Activated CD8-positive, alpha-beta T cell treated with anti-CD3 and anti-CD28 coated beads for 36 hours (primary cell): ENCODE data around the gene NRXN3. TPM values are rescaled to one million over a fixed set of nuclear protein-coding genes. Genes with fewer than 3 reads are reported as not detected.

Experiments
- ATAC-seq: fragments of 200-7000 bp; cut with Tn5 transposase; one replicate; pipeline ENCODE4 v1.10.0; 2021; ENCODE audit warnings: mild to moderate bottlenecking, moderate library complexity
- CTCF ChIA-PET: fragments of 350-600 bp; sonication (Branson Sonifier 250); formaldehyde crosslinking; loops from one replicate; lab custom pipeline; 2021; ENCODE audit warnings: antibody characterized with exemption; lab: Charles Lee
- POLR2A ChIA-PET: fragments of 350-600 bp; sonication (Branson Sonifier 250); formaldehyde crosslinking; loops from one replicate; lab custom pipeline; 2021; ENCODE audit warnings: antibody characterized with exemption; lab: Charles Lee
- DNase-seq: peaks from one replicate; pipeline ENCODE4 v3.0.0-alpha.2; 2020
- H3K27ac Mint-ChIP-seq: one replicate; pipeline ENCODE4 v1.8.0; 2021; ENCODE audit warnings: mild to moderate bottlenecking, mixed read lengths
- H3K27me3 Mint-ChIP-seq: one replicate; pipeline ENCODE4 v1.8.0; 2021; ENCODE audit warnings: mixed read lengths
- H3K36me3 Mint-ChIP-seq: one replicate; pipeline ENCODE4 v1.8.0; 2021; ENCODE audit warnings: low read depth, mixed read lengths
- H3K4me1 Mint-ChIP-seq: one replicate; pipeline ENCODE4 v1.8.0; 2021; ENCODE audit warnings: low read depth, mixed read lengths
- H3K4me3 Mint-ChIP-seq: one replicate; pipeline ENCODE4 v1.8.0; 2021; ENCODE audit warnings: mild to moderate bottlenecking, moderate library complexity, mixed read lengths
- H3K9me3 Mint-ChIP-seq: one replicate; pipeline ENCODE4 v1.8.0; 2021; ENCODE audit warnings: mixed read lengths
- intact Hi-C: fragments of 100-400 bp; cut with micrococcal nuclease; formaldehyde crosslinking; loops from one replicate; pipeline ENCODE4 v1.10.0; 2022
- total RNA-seq, 2 experiments: library from RNA; stranded (reverse); gene quantifications; one replicate each; pipeline ENCODE4 v1.2.3, GENCODE V29; 2021
- TF ChIP-seq, protein P1 (sequence below): fragments of 200-600 bp; IDR thresholded peaks from one replicate; pipeline ENCODE4 v1.8.0; 2022; ENCODE audit warnings: antibody characterized with exemption, mild to moderate bottlenecking

Gene NRXN3
- total RNA-seq, 2 experiments from 2014 or later, result not detected

DNA sequence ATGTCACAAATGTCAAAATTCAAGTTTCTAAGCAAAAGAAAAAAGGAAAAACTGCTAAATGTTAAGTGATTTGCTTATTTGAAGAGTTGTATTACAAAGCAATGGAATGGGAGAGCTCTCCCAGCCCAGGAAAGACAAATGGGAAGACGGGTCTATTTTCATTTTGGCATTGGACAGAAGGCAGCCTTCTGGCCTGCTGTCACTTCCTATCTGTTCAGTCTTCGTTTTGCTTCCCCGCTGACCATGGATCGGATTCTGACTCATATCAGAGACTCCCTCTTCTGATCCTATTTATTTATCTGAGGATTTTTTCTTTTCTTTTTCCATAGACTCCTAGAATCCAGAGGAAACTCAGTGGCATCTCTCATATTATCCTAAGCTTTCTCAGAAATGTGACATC lies 1406.3 kb downstream of the NRXN3 start:
- no peak overlapping the region for H3K27ac Mint-ChIP-seq
- POLR2A ChIA-PET, result interaction anchor here (0.6 kb wide), 1 partner anchor 1252 kb away, joined by 4 read pairs; no protein-coding TSS in a partner anchor
- H3K36me3 Mint-ChIP-seq, result no peaks in the 10 kb centered on the region
- TF ChIP-seq, protein P1, sequence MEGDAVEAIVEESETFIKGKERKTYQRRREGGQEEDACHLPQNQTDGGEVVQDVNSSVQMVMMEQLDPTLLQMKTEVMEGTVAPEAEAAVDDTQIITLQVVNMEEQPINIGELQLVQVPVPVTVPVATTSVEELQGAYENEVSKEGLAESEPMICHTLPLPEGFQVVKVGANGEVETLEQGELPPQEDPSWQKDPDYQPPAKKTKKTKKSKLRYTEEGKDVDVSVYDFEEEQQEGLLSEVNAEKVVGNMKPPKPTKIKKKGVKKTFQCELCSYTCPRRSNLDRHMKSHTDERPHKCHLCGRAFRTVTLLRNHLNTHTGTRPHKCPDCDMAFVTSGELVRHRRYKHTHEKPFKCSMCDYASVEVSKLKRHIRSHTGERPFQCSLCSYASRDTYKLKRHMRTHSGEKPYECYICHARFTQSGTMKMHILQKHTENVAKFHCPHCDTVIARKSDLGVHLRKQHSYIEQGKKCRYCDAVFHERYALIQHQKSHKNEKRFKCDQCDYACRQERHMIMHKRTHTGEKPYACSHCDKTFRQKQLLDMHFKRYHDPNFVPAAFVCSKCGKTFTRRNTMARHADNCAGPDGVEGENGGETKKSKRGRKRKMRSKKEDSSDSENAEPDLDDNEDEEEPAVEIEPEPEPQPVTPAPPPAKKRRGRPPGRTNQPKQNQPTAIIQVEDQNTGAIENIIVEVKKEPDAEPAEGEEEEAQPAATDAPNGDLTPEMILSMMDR, result no peak
- no peaks in the 10 kb centered on the region for H3K9me3 Mint-ChIP-seq
- no peaks in the 10 kb centered on the region for H3K27me3 Mint-ChIP-seq
- CTCF ChIA-PET, result no interaction called here
- H3K4me3 Mint-ChIP-seq, result no peak overlapping the region
- DNase-seq (no peak), ATAC-seq (no peak)
- intact Hi-C loops, result no loop called here
- H3K4me1 Mint-ChIP-seq, result no peaks in the 10 kb centered on the region

DNA sequence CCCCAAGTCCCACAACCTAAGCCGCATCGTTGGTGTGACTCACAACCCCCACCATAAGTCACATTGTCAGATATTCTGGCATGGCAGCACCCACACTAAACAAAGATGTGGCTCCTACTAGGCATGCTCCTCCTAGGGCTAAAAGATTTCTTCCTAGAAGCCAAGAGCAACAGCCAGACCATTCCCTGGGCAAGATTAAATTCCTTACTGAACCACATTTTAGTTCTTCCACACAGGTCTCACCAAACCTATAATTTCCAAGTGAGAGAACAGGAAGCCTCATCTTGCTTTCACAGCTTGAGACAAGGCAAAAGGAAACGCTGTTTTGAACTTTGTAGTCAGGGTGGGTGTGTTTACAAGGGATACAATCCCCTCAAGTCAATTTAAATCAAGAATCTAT lies 1408.3 kb downstream of the NRXN3 start:
- H3K4me3 Mint-ChIP-seq, result no peak overlapping the region
- H3K27me3 Mint-ChIP-seq, result no peaks in the 10 kb centered on the region
- no peaks in the 10 kb centered on the region for H3K4me1 Mint-ChIP-seq
- no peak overlapping the region for H3K27ac Mint-ChIP-seq
- H3K36me3 Mint-ChIP-seq, result no peaks in the 10 kb centered on the region
- POLR2A ChIA-PET, result no interaction called here
- H3K9me3 Mint-ChIP-seq, result no peaks in the 10 kb centered on the region
- no peak for ATAC-seq
- CTCF ChIA-PET, result no interaction called here
- intact Hi-C loops, result no loop called here
- TF ChIP-seq, protein P1, result no peak
- no peak for DNase-seq

DNA sequence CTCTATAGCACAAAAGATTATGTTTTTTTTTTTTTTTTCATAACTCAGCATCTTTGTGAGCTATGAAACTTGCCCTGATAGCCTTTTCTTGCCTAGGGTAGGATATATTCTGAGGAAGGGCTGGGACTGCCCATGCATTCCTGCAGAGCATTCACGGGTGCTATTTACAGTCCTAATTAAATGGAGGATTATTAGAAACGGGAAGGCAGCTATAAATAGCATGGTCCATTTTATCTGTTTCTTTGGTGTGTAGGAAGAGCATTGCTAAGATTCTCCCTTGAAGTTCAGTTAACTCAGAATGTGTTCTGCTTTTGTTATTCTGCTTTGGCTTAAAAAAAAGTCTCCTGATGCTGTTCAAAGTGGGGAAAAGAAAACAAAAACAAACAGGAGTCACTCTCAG lies 1410.2 kb downstream of the NRXN3 start:
- DNase-seq, result no peak
- ATAC-seq, result no peak
- Mint-ChIP-seq H3K27me3 (no peaks in the 10 kb centered on the region), H3K9me3 (no peaks in the 10 kb centered on the region), H3K27ac (no peak overlapping the region), H3K4me3 (no peak overlapping the region), H3K4me1 (no peaks in the 10 kb centered on the region), H3K36me3 (no peaks in the 10 kb centered on the region)
- intact Hi-C loops, result no loop called here
- TF ChIP-seq, protein P1, result no peak
- POLR2A ChIA-PET, result no interaction called here
- CTCF ChIA-PET, result no interaction called here

DNA sequence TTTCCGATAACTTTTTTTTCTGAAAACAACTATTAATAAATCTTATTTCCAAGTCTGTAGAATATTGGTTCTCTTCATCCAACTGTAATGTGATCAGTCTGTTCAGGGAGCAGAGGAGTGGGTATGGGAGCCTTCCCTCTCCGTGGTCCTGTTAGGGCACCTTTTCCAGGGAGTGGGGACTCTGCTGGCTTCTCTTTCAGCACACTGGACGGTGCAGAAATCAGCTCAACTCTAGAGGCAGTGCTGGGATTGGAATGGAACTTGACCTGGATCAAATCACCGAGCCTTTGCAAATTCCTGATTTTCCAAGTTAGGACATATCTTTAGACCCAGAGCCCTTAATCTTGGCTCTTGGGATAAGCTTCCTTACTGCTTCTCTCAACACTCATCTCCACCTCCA lies 1410.7 kb downstream of the NRXN3 start:
- no peaks in the 10 kb centered on the region for H3K27me3 Mint-ChIP-seq
- H3K9me3 Mint-ChIP-seq, result no peaks in the 10 kb centered on the region
- H3K27ac Mint-ChIP-seq, result no peak overlapping the region
- no peak overlapping the region for H3K4me3 Mint-ChIP-seq
- intact Hi-C loops, result no loop called here
- ChIA-PET CTCF (no interaction called here), POLR2A (no interaction called here)
- no peaks in the 10 kb centered on the region for H3K4me1 Mint-ChIP-seq
- DNase-seq (no peak), ATAC-seq (no peak)
- TF ChIP-seq, protein P1, result no peak
- H3K36me3 Mint-ChIP-seq, result no peaks in the 10 kb centered on the region

DNA sequence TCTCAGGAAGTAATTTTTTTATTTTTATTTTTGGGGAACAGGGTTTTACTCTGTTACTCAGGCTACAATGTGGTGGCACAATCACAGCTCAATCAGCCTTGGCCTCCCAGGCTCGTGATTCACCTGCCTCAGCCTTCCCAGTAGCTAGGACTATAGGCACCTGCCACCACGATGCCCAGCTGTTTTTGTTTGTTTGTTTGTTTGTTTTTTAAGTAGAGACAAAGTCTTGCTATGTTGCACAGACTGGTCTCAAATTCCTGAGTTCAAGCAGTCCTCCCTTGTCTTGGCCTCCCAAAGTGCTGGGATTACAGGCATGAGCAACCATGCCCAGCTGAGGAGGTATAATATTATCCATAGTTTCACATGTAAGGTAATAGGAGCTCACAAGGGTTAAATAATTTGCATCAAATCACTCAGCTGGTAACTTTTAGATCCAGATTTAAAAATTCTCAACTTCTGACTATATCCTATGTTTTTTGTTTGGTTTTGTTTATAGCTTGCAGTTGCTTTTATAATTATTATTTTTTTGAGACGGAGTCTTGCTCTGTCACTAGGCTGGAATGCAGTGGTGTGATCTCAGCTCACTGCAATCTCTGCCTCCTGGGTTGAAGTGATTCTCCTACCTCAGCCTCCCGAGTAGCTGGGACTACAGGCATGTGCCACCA lies 1411.9 kb downstream of the NRXN3 start:
- no peaks in the 10 kb centered on the region for H3K9me3 Mint-ChIP-seq
- ATAC-seq (no peak), DNase-seq (no peak)
- H3K4me1 Mint-ChIP-seq, result no peaks in the 10 kb centered on the region
- H3K27ac Mint-ChIP-seq, result no peak overlapping the region
- no peak overlapping the region for H3K4me3 Mint-ChIP-seq
- H3K36me3 Mint-ChIP-seq, result no peaks in the 10 kb centered on the region
- TF ChIP-seq, protein P1, result no peak
- ChIA-PET POLR2A (no interaction called here), CTCF (no interaction called here)
- no peaks in the 10 kb centered on the region for H3K27me3 Mint-ChIP-seq
- intact Hi-C loops, result no loop called here
